Right atrium auricular region (tissue), 2 donors: ENCODE results near the gene SLCO2A1. TPM values are rescaled to one million over a fixed set of nuclear protein-coding genes. Genes with fewer than 3 reads are reported as not detected.

Experiments used
- DNase-seq: peaks from one replicate; pipeline ENCODE4 v3.0.0-alpha.2; 2019; ENCODE audit warnings: low spot score
- H3K27ac ChIP-seq, 2 donors: fragments of 200-600 bp; sonication (generic); 1 replicate in 1 of 2; 2 replicates in 1 of 2; pipeline ENCODE4 v1.5.1; 2016 to 2019
- H3K27me3 ChIP-seq, 2 donors: fragments of 200-600 bp; sonication (generic); one replicate each; pipeline versions ENCODE4 v1.5.1 to v1.6.0; 2017 to 2019
- H3K36me3 ChIP-seq: fragments of 200-600 bp; sonication (generic); one replicate; pipeline ENCODE4 v1.5.1; 2016
- H3K4me1 ChIP-seq, 2 donors: fragments of 200-600 bp; sonication (generic); one replicate each; pipeline versions ENCODE4 v1.5.1 to v1.6.0; 2017 to 2019
- H3K4me3 ChIP-seq, 2 donors: fragments of 200-600 bp; sonication (generic); 1 replicate in 1 of 2; 2 replicates in 1 of 2; pipeline ENCODE4 v1.5.1; 2017 to 2019; ENCODE audit warnings: mild to moderate bottlenecking in 1 of 2, moderate library complexity in 1 of 2
- H3K9me3 ChIP-seq, 2 donors: fragments of 200-600 bp; sonication (generic); one replicate each; pipeline ENCODE4 v1.5.1; 2019
- total RNA-seq, 2 donors: library from RNA; depleted of rRNA; stranded (reverse); fragments of >200 nt; gene quantifications; one replicate each; pipeline ENCODE4 v1.1.0, GENCODE V29; 2016
- TF ChIP-seq, protein P1 (sequence below), 2 donors: fragments of 200-600 bp; sonication (generic); IDR thresholded peaks; one replicate each; pipeline ENCODE4 v1.5.1; 2019; ENCODE audit warnings: antibody characterized with exemption in 2 of 2

Gene SLCO2A1
- total RNA-seq, 2 donors from 2014 or later, result 15.1 to 36.4 TPM

DNA sequence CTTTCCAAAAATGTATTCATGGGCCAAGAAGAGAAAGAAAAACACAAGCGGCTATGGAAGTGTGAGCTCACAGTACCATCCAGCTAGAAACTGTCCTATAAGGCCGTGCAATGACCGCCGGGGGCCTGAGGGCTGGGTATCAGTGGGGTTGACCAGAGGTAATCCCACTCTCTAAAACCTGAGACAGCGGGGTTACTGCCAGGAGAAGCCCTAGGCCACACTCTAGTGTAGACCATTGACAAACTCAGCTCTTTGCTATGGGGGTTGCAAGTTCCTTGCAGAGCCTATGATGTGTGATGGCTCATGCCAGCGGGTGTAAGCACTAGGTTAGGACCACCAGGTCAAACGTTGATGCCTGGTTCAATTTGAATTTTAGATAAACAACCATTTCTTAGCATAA, 25.9 kb upstream of the SLCO2A1 start:
- TF ChIP-seq, protein P1, sequence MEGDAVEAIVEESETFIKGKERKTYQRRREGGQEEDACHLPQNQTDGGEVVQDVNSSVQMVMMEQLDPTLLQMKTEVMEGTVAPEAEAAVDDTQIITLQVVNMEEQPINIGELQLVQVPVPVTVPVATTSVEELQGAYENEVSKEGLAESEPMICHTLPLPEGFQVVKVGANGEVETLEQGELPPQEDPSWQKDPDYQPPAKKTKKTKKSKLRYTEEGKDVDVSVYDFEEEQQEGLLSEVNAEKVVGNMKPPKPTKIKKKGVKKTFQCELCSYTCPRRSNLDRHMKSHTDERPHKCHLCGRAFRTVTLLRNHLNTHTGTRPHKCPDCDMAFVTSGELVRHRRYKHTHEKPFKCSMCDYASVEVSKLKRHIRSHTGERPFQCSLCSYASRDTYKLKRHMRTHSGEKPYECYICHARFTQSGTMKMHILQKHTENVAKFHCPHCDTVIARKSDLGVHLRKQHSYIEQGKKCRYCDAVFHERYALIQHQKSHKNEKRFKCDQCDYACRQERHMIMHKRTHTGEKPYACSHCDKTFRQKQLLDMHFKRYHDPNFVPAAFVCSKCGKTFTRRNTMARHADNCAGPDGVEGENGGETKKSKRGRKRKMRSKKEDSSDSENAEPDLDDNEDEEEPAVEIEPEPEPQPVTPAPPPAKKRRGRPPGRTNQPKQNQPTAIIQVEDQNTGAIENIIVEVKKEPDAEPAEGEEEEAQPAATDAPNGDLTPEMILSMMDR (IDR thresholded peaks at IDR 0.05), result no peak
- H3K4me1 ChIP-seq, result peaks cover 0 to 10% of the 10 kb centered on the region in 2 donors
- H3K4me3 ChIP-seq, result no peak overlapping the region
- no peaks in the 10 kb centered on the region for H3K36me3 ChIP-seq
- H3K27me3 ChIP-seq, result no peaks in the 10 kb centered on the region
- DNase-seq, result no peak
- no peaks in the 10 kb centered on the region for H3K9me3 ChIP-seq
- H3K27ac ChIP-seq, result no peak overlapping the region

DNA sequence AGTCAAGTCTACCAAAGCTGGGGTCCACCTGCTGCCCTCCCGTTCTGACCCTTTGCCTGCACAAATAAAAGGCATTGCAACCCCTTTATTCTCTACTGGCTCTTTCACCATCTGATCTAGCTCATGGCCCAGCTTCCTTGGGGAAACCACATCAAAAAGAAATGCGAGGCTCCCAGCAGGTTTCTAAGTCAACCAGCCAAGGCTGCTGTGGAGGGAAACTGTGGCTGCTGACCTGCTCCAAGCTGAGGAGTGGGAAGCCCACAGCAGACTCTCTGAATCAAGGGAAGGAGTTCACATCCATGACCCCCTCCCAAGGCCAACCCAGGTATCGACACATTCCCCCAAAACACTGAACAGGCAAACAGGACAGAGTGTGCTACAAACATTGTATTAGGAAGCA, 25.2 kb upstream of the SLCO2A1 start:
- no peak for DNase-seq
- no peak overlapping the region for H3K27ac ChIP-seq
- no peaks in the 10 kb centered on the region for H3K27me3 ChIP-seq
- no peaks in the 10 kb centered on the region for H3K9me3 ChIP-seq
- H3K36me3 ChIP-seq, result no peaks in the 10 kb centered on the region
- H3K4me1 ChIP-seq, result peaks cover 0 to 4% of the 10 kb centered on the region in 2 donors
- TF ChIP-seq, protein P1 (IDR thresholded peaks at IDR 0.05), result no peak
- H3K4me3 ChIP-seq, result no peak overlapping the region

DNA sequence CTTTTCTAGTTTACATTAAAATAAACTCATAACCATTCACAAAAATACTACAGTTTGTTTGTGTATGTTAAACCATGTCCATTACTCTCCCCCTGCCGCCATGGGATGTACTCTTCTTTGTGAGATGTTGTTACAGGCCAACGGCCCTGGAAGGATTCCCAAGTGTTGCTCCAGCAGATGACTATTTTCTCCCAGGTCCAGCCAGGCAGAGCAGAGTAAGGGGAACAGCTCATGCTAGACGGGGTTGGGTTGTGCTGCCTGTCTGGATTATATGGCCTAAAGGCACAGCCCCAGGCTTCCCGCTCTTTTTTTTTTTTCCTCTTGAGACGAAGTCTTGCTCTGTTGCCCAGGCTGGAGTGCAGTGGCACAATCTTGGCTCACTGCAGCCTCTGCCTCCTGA, 24.5 kb upstream of the SLCO2A1 start:
- Histone ChIP-seq H3K27me3 (no peaks in the 10 kb centered on the region), H3K36me3 (no peaks in the 10 kb centered on the region), H3K9me3 (no peaks in the 10 kb centered on the region), H3K4me3 (no peak overlapping the region), H3K4me1 (peaks cover 0 to 4% of the 10 kb centered on the region in 2 donors), H3K27ac (no peak overlapping the region)
- TF ChIP-seq, protein P1 (IDR thresholded peaks at IDR 0.05), result no peak
- no peak for DNase-seq

DNA sequence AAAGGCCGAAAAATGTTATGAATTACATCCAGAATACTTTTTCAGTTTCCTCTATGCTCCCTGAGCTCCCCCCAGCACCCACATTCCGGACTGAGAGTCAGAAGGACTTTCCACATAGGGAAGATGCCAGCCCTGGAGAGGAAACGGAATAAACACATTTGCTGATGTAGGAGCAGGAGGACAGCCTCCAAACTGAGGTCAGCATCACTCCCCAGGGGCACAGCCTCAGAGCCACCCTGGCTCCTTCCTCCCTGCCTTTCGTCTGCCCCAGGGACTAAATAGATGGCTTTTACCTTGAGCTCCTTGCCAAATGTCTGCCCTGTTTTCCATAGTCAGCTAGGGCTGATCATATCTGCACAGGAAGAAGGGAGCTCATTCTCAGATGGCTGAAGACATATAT, 22.6 kb upstream of the SLCO2A1 start:
- TF ChIP-seq, protein P1 (IDR thresholded peaks at IDR 0.05), result no peak
- no peaks in the 10 kb centered on the region for H3K27me3 ChIP-seq
- H3K9me3 ChIP-seq, result no peaks in the 10 kb centered on the region
- no peak overlapping the region for H3K4me3 ChIP-seq
- H3K27ac ChIP-seq, result no peak overlapping the region
- H3K36me3 ChIP-seq, result no peaks in the 10 kb centered on the region
- H3K4me1 ChIP-seq, result no peaks in the 10 kb centered on the region
- DNase-seq, result no peak

DNA sequence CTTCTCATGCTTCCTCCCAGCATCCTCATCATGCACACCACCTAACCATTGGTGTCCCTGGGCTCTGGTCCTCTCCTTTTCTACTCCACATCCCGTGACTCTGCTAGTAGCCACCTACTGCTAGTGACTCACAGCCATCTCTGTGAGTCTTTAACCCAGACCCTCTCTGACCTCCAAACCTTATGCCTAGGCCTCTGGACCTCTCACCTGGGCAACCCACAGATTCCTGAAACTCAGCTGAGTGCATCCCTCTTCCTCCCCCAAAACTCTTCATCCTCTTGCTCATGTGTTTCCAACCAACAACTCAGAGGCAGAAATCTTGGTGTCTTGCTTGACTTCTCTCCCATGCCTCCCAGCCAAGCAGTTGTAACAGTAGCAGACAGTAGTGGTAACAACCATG, 20.0 kb upstream of the SLCO2A1 start:
- H3K9me3 ChIP-seq, result no peaks in the 10 kb centered on the region
- no peaks in the 10 kb centered on the region for H3K36me3 ChIP-seq
- DNase-seq, result no peak
- H3K4me3 ChIP-seq, result no peak overlapping the region
- TF ChIP-seq, protein P1 (IDR thresholded peaks at IDR 0.05), result no peak
- no peaks in the 10 kb centered on the region for H3K4me1 ChIP-seq
- H3K27ac ChIP-seq, result no peak overlapping the region
- no peaks in the 10 kb centered on the region for H3K27me3 ChIP-seq

DNA sequence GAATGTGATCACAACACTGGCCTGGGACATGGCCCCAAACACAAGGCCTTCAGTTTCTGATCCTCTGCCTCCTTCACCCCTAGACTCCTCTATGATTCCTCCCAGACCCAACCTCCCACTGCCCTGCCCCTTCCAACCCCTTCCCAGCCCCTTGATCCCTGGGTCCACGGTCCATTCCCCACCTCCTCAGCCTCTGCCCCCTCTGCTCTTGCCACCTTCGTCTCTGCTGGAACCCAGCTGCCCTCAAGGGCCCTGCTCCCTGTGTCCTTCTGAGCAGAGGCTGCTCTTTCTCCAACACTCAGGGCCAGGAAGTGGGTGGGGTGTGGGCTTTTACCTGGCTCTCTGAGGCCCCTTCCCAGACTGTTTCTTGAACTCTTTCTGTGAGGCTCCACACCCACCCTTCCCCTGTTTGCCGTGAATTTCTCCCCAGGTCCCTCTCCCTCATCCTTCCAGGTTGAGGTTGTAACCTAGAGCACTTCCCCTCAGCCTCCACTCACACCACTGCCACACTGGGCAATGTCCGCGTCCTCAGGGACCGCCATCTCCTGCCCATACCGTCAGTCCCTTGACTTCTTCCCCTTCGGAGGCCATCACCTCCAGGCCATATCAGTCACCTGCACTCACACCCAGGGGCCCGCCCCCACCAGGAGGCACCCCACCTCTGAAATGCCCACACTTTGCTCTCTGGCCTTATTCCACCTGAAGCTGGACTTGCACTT, 18.7 kb upstream of the SLCO2A1 start:
- no peak overlapping the region for H3K27ac ChIP-seq
- H3K4me3 ChIP-seq, result no peak overlapping the region
- TF ChIP-seq, protein P1 (IDR thresholded peaks at IDR 0.05), result no peak
- H3K36me3 ChIP-seq, result no peaks in the 10 kb centered on the region
- no peaks in the 10 kb centered on the region for H3K4me1 ChIP-seq
- no peaks in the 10 kb centered on the region for H3K27me3 ChIP-seq
- DNase-seq, result no peak
- H3K9me3 ChIP-seq, result no peaks in the 10 kb centered on the region
